GM12878 (cell line): ENCODE results near the gene UBR2. TPM values are rescaled to one million over a fixed set of nuclear protein-coding genes. Genes with fewer than 3 reads are reported as not detected.

Experiments
- ATAC-seq: fragments of 200-7000 bp; cut with Tn5 transposase; 3 replicates; pipeline ENCODE4 v1.9.1; 2020; ENCODE audit warnings: mild to moderate bottlenecking, moderate library complexity
- BruUV-seq: library from RNA; stranded (reverse); fragments of 400-500 nt; replicated peaks from 2 replicates; lab custom pipeline; 2021; lab: Mats Ljungman, UMichigan
- CTCF ChIA-PET: fragments of 300-600 bp; sonication (Branson Sonifier 250); formaldehyde crosslinking; extraction: SDS; loops from one replicate; lab custom pipeline; 2021; ENCODE audit warnings: inconsistent platforms; lab: Yijun Ruan, JAX
- POLR2A ChIA-PET: fragments of 350-600 bp; formaldehyde crosslinking; extraction: SDS; loops from one replicate; lab custom pipeline; 2021; ENCODE audit warnings: inconsistent platforms; lab: Charles Lee
- RAD21 ChIA-PET: fragments of 300-600 bp; sonication (Branson Sonifier 250); formaldehyde crosslinking; loops from one replicate; lab custom pipeline; 2023; ENCODE audit warnings: antibody characterized with exemption; ENCODE audit not compliant: unreplicated experiment; lab: Charles Lee
- SMC1A ChIA-PET: fragments of 300-600 bp; sonication (Branson Sonifier 250); formaldehyde crosslinking; loops from one replicate; lab custom pipeline; 2023; ENCODE audit not compliant: unreplicated experiment, uncharacterized antibody; lab: Charles Lee
- DNase-seq: peaks from one replicate; pipeline ENCODE4 v3.0.0-alpha.2; 2011; ENCODE audit warnings: low read depth, low spot score
- FAIRE-seq: peaks from 3 replicates; lab custom pipeline; 2011; peaks lifted over from hg19 to GRCh38; lab: Jason Lieb, UNC
- H2AFZ ChIP-seq: 2 replicates; pipeline ENCODE4 v1.6.0; 2011; ENCODE audit warnings: low read depth, low read length, control low read depth; ENCODE audit not compliant: control insufficient read depth
- H3K27ac ChIP-seq: 2 replicates; pipeline ENCODE4 v1.5.1; 2011; ENCODE audit warnings: control low read depth; ENCODE audit not compliant: control insufficient read depth, insufficient read depth
- H3K27me3 ChIP-seq, 2 experiments: replicated peaks in 1 of 2; 2 replicates each; pipeline versions ENCODE4 v1.6.0 to v1.6.1; 2011; ENCODE audit warnings: low read length in 1 of 2; ENCODE audit not compliant: control insufficient read depth in 2 of 2, insufficient read depth in 2 of 2
- H3K36me3 ChIP-seq, 2 experiments: 2 replicates each; pipeline ENCODE4 v1.5.1; 2011; ENCODE audit warnings: low read length in 1 of 2; ENCODE audit not compliant: control insufficient read depth in 2 of 2, insufficient read depth in 2 of 2
- H3K4me1 ChIP-seq: 2 replicates; pipeline ENCODE4 v1.6.1; 2011; ENCODE audit warnings: mild to moderate bottlenecking, low read length, moderate library complexity, mixed read lengths; ENCODE audit not compliant: control insufficient read depth, insufficient read depth
- H3K4me2 ChIP-seq: 2 replicates; pipeline ENCODE4 v1.6.0; 2011; ENCODE audit warnings: control low read depth; ENCODE audit not compliant: control insufficient read depth, insufficient read depth
- H3K4me3 ChIP-seq: fragments of 200-600 bp; sonication (generic); 2 replicates; pipeline ENCODE4 v1.5.1; 2016
- H3K79me2 ChIP-seq: 2 replicates; pipeline ENCODE4 v1.6.0; 2011; ENCODE audit warnings: low read length; ENCODE audit not compliant: control insufficient read depth, insufficient read depth
- H3K9ac ChIP-seq: 2 replicates; pipeline ENCODE4 v1.8.0; 2011; ENCODE audit warnings: low read length, control low read depth, mixed read lengths; ENCODE audit not compliant: control insufficient read depth, insufficient read depth
- H3K9me3 ChIP-seq: replicated peaks from 3 replicates; pipeline ENCODE4 v1.5.1; 2011; ENCODE audit warnings: mild to moderate bottlenecking, low read length; ENCODE audit not compliant: control insufficient read depth, insufficient read depth
- H4K20me1 ChIP-seq: 2 replicates; pipeline ENCODE4 v1.6.0; 2011; ENCODE audit not compliant: control insufficient read depth, insufficient read depth
- ATF2 ChIP-seq: IDR thresholded peaks from 2 replicates; pipeline ENCODE4 v1.6.1; 2012; ENCODE audit warnings: low read length, inconsistent platforms
- DPF2 ChIP-seq: fragments of 450-650 bp; IDR thresholded peaks from 2 replicates; pipeline ENCODE4 v1.6.1; 2017; ENCODE audit warnings: mild to moderate bottlenecking
- HSF1 ChIP-seq: fragments of 150-350 bp; IDR thresholded peaks from 2 replicates; pipeline ENCODE4 v1.6.1; 2014; ENCODE audit warnings: mild to moderate bottlenecking, low read depth, low read length
- KAT2A ChIP-seq: conservative IDR thresholded peaks from 2 replicates; pipeline ENCODE4 v1.6.1; 2011; ENCODE audit warnings: low read depth, low read length; ENCODE audit not compliant: control insufficient read depth
- LARP7 ChIP-seq: fragments of 450-650 bp; IDR thresholded peaks from 2 replicates; pipeline ENCODE4 v1.6.1; 2017; ENCODE audit warnings: mild to moderate bottlenecking
- MLLT1 ChIP-seq: fragments of 450-650 bp; IDR thresholded peaks from 2 replicates; pipeline ENCODE4 v1.6.1; 2016; ENCODE audit warnings: mild to moderate bottlenecking
- MTA3 ChIP-seq: IDR thresholded peaks from 2 replicates; pipeline ENCODE4 v1.6.1; 2012; ENCODE audit warnings: low read length, inconsistent platforms, borderline replicate concordance
- NFYB ChIP-seq: IDR thresholded peaks from 2 replicates; pipeline ENCODE4 v1.6.1; 2011; ENCODE audit warnings: low read depth, mild to moderate bottlenecking, low read length, improper control_type of control experiment, moderate library complexity; ENCODE audit not compliant: insufficient read depth
- PML ChIP-seq: IDR thresholded peaks from 2 replicates; pipeline ENCODE4 v1.6.1; 2012; ENCODE audit warnings: low read length, inconsistent platforms
- SUPT20H ChIP-seq: IDR thresholded peaks from 2 replicates; pipeline ENCODE4 v1.6.1; 2011; ENCODE audit warnings: low read depth, mild to moderate bottlenecking, low read length, moderate library complexity, borderline replicate concordance; ENCODE audit not compliant: control insufficient read depth
- SUZ12 ChIP-seq: fragments of 200-600 bp; sonication (generic); IDR thresholded peaks from one replicate; pipeline ENCODE4 v1.6.1; 2018; ENCODE audit warnings: antibody characterized with exemption, mild to moderate bottlenecking; ENCODE audit not compliant: unreplicated experiment
- ZNF384 ChIP-seq: IDR thresholded peaks from 2 replicates; pipeline ENCODE4 v1.6.1; 2012; ENCODE audit warnings: low read depth, mild to moderate bottlenecking, low read length, improper control_type of control experiment, borderline replicate concordance
- ZZZ3 ChIP-seq: IDR thresholded peaks from 2 replicates; pipeline ENCODE4 v1.6.1; 2011; ENCODE audit warnings: low read depth; ENCODE audit not compliant: control insufficient read depth, insufficient read length
- WGBS: methylation state at CpG from one replicate; pipeline ENCODE4 v1.1.6; 2016; ENCODE audit warnings: low lambda C conversion rate; ENCODE audit not compliant: insufficient replicate concordance, insufficient coverage; ENCODE audit errors: missing lambda C conversion rate; 5-methylcytosine and 5-hydroxymethylcytosine counted together
- in situ Hi-C: fragments of 300-500 bp; cut with MboI; formaldehyde crosslinking; loops from 9 replicates; pipeline ENCODE4 v1.14.3; 2018; ENCODE audit warnings: mixed read lengths
- intact Hi-C: fragments of 100-400 bp; cut with micrococcal nuclease; formaldehyde crosslinking; loops from one replicate; pipeline ENCODE4 v1.14.2; 2022; ENCODE audit not compliant: unreplicated experiment
- polyA plus RNA-seq, 11 experiments: library from polyadenylated mRNA; depleted of rRNA in 4 of 11; unstranded in 6 of 11; stranded (reverse) in 5 of 11; fragments of >200 nt; fragmentation: Nextera tagmentation in 4 of 11; fragmentation: Illumina TruSeq in 1 of 11; extraction: Ambion mirVana in 4 of 11; extraction: Trizol in 1 of 11; gene quantifications; 1 replicate in 1 of 11; 2 replicates in 10 of 11; pipeline versions ENCODE4 v1.2.1 to v1.2.3, GENCODE V29; 2011 to 2016; ENCODE audit warnings: inconsistent platforms in 2 of 11, missing spikeins in 2 of 11, low read depth in 1 of 11
- total RNA-seq, 4 experiments: library from RNA; depleted of rRNA in 3 of 4; stranded (reverse); fragments of >200 nt in 3 of 4; fragmentation: Illumina TruSeq in 1 of 4; extraction: Trizol in 1 of 4; gene quantifications; 2 replicates each; pipeline versions ENCODE4 v1.2.1 to v1.2.3, GENCODE V29; 2013 to 2021
- TF ChIP-seq, protein P1 (sequence below): IDR thresholded peaks from 2 replicates; pipeline ENCODE4 v1.6.1; 2011; ENCODE audit warnings: low read depth, mild to moderate bottlenecking, low read length, moderate library complexity, borderline replicate concordance; ENCODE audit errors: extremely low read depth
- TF ChIP-seq, protein P2 (sequence below): fragments of 450-650 bp; IDR thresholded peaks from 2 replicates; pipeline ENCODE4 v1.6.1; 2016; ENCODE audit warnings: mild to moderate bottlenecking, moderate library complexity, borderline replicate concordance

The UBR2 gene
- total and polyA plus RNA-seq, 10 of the 15 experiments (the other 5 are each of a cell fraction or from before 2014, with no cell fraction given) = 2.3 to 18.4 (median 9.6) TPM

DNA sequence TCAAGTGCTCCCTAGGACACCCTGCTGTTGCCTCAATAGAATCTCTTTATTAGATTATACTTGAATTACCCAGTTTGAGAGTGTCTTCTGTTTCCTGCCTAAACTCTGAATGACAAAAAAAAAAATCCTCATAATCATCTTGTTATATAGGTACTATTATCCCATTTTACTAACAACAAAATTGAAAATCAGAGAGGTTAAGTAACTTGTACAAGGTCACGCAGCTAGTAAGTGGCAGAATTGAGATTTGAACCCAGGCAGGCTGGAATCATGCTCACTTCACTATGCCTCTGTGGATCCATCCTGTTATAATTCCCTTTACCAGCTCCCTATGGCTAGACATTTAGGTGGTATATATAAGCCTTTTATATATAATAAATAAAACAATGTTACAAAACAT, 36.6 kb upstream of the UBR2 start:
- ChIA-PET RAD21 (no interaction called here), CTCF (no interaction called here), SMC1A (interaction anchor here (0.6 kb wide), 2 partner anchors 9 to 37 kb away, joined by 3 read pairs; no protein-coding TSS in a partner anchor), POLR2A (interaction anchor here (0.7 kb wide), 1 partner anchor 76 kb away, joined by 10 read pairs; no protein-coding TSS in a partner anchor)
- no peaks in the 10 kb centered on the region for H3K79me2 ChIP-seq
- no peaks in the 10 kb centered on the region for H3K27me3 ChIP-seq
- H4K20me1 ChIP-seq = no peaks in the 10 kb centered on the region
- DNase-seq (no peak), FAIRE-seq (no peak), ATAC-seq (no peak)
- no peaks in the 10 kb centered on the region for H3K36me3 ChIP-seq
- no peaks in the 10 kb centered on the region for H3K4me1 ChIP-seq
- no peak overlapping the region for H3K4me2 ChIP-seq
- no peak overlapping the region for H3K27ac ChIP-seq
- H3K9me3 ChIP-seq = no peaks in the 10 kb centered on the region
- no peak overlapping the region for H2AFZ ChIP-seq
- no TSS peak for BruUV-seq
- 100% methylated on average over 1 of the region's 1 CpG for WGBS
- intact Hi-C loops (no loop called here), in situ Hi-C loops (no loop called here)
- H3K4me3 ChIP-seq = no peak overlapping the region
- H3K9ac ChIP-seq = no peak overlapping the region
- TF ChIP-seq MTA3 (no peak), SUPT20H (no peak), ZZZ3 (no peak), ZNF384 (no peak), NFYB (no peak), ATF2 (no peak), DPF2 (no peak), MLLT1 (no peak), LARP7 (no peak), KAT2A (no peak), SUZ12 (no peak), HSF1 (no peak), PML (no peak)
- TF ChIP-seq, protein P1, sequence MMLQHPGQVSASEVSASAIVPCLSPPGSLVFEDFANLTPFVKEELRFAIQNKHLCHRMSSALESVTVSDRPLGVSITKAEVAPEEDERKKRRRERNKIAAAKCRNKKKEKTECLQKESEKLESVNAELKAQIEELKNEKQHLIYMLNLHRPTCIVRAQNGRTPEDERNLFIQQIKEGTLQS = no peak
- TF ChIP-seq, protein P2, sequence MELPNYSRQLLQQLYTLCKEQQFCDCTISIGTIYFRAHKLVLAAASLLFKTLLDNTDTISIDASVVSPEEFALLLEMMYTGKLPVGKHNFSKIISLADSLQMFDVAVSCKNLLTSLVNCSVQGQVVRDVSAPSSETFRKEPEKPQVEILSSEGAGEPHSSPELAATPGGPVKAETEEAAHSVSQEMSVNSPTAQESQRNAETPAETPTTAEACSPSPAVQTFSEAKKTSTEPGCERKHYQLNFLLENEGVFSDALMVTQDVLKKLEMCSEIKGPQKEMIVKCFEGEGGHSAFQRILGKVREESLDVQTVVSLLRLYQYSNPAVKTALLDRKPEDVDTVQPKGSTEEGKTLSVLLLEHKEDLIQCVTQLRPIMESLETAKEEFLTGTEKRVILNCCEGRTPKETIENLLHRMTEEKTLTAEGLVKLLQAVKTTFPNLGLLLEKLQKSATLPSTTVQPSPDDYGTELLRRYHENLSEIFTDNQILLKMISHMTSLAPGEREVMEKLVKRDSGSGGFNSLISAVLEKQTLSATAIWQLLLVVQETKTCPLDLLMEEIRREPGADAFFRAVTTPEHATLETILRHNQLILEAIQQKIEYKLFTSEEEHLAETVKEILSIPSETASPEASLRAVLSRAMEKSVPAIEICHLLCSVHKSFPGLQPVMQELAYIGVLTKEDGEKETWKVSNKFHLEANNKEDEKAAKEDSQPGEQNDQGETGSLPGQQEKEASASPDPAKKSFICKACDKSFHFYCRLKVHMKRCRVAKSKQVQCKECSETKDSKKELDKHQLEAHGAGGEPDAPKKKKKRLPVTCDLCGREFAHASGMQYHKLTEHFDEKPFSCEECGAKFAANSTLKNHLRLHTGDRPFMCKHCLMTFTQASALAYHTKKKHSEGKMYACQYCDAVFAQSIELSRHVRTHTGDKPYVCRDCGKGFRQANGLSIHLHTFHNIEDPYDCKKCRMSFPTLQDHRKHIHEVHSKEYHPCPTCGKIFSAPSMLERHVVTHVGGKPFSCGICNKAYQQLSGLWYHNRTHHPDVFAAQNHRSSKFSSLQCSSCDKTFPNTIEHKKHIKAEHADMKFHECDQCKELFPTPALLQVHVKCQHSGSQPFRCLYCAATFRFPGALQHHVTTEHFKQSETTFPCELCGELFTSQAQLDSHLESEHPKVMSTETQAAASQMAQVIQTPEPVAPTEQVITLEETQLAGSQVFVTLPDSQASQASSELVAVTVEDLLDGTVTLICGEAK = no peak
